OCI-LY3 (cell line): ENCODE measurements around the gene P2RY13.

ENCODE experiments used
- EZH2phosphoT487 ChIP-seq: fragments of 200-600 bp; shearing (Covaris generic); IDR thresholded peaks from 2 replicates; pipeline ENCODE4 v1.6.1; 2018; ENCODE audit warnings: antibody characterized with exemption, mixed run types, low read depth
- TF ChIP-seq, protein P1 (sequence below): fragments of 200-600, 300-600 bp; sonication (generic); IDR thresholded peaks from 2 replicates; pipeline ENCODE4 v1.5.1; 2014; ENCODE audit warnings: antibody characterized with exemption, low read length, low read depth

GRCh38 chr3:151296226-151296625, 33.1 kb downstream of the P2RY13 start:
- TF ChIP-seq, protein P1, sequence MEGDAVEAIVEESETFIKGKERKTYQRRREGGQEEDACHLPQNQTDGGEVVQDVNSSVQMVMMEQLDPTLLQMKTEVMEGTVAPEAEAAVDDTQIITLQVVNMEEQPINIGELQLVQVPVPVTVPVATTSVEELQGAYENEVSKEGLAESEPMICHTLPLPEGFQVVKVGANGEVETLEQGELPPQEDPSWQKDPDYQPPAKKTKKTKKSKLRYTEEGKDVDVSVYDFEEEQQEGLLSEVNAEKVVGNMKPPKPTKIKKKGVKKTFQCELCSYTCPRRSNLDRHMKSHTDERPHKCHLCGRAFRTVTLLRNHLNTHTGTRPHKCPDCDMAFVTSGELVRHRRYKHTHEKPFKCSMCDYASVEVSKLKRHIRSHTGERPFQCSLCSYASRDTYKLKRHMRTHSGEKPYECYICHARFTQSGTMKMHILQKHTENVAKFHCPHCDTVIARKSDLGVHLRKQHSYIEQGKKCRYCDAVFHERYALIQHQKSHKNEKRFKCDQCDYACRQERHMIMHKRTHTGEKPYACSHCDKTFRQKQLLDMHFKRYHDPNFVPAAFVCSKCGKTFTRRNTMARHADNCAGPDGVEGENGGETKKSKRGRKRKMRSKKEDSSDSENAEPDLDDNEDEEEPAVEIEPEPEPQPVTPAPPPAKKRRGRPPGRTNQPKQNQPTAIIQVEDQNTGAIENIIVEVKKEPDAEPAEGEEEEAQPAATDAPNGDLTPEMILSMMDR = no peak
- TF ChIP-seq EZH2phosphoT487 = no peak
